HepG2 (cell line): ENCODE measurements around the gene EPC2.

Experiments
- ARID3A ChIP-seq: IDR thresholded peaks from 2 replicates; pipeline ENCODE4 v1.6.1; 2012; ENCODE audit warnings: low read depth, low read length, improper control_type of control experiment
- CHD2 ChIP-seq: IDR thresholded peaks from 2 replicates; pipeline ENCODE4 v1.6.1; 2011; ENCODE audit warnings: low read depth, low read length, improper control_type of control experiment
- MAZ ChIP-seq, 2 experiments: sonication (generic) in 1 of 2; formaldehyde crosslinking in 1 of 2; IDR thresholded peaks; 2 replicates each; pipeline versions ENCODE4 v1.5.0 to v1.6.1; 2012 to 2020; ENCODE audit warnings: low read depth in 2 of 2, mild to moderate bottlenecking in 2 of 2, borderline replicate concordance in 1 of 2, improper control_type of control experiment in 1 of 2, low read length in 1 of 2, missing genetic modification reagents in 1 of 2, moderate library complexity in 1 of 2
- TCF12 ChIP-seq, 2 experiments: fragments of 450-650 bp in 1 of 2; sonication (generic) in 1 of 2; formaldehyde crosslinking in 1 of 2; IDR thresholded peaks; 2 replicates each; pipeline versions ENCODE4 v1.6.1 to v1.8.0; 2017 to 2022; ENCODE audit warnings: antibody characterized with exemption in 1 of 2, mild to moderate bottlenecking in 1 of 2, missing genetic modification reagents in 1 of 2, moderate library complexity in 1 of 2
- ZBTB33 ChIP-seq: sonication (generic); formaldehyde crosslinking; IDR thresholded peaks from 2 replicates; pipeline ENCODE4 v1.4.0; 2020; ENCODE audit warnings: missing genetic modification reagents

- TF ChIP-seq TCF12 (IDR thresholded peaks at IDR 0.05), result no peak
- TF ChIP-seq TCF12 (CRISPR knock-in tag; IDR thresholded peaks at IDR 0.05), result no peak
- no peak for TF ChIP-seq MAZ (IDR thresholded peaks at IDR 0.05; ENCODE audit: borderline replicate concordance, low read depth, low read length)
- no peak for TF ChIP-seq MAZ (CRISPR knock-in tag; IDR thresholded peaks at IDR 0.05; ENCODE audit: low read depth)
- TF ChIP-seq ZBTB33 (CRISPR knock-in tag), result no peak
- TF ChIP-seq ARID3A, result no peak
- TF ChIP-seq CHD2, result no peak
These were observed 1.6 kb upstream of the EPC2 start for GRCh38 chr2:148642891-148643416.
